Adrenal gland (tissue), 12 donors: Measurements from ENCODE around the gene CCNDBP1. TPM values are rescaled to one million over a fixed set of nuclear protein-coding genes. Genes with fewer than 3 reads are reported as not detected.
"Not testable (repeated sequence)": the region's sequence is repeated elsewhere in the genome, so short reads cannot be mapped to it uniquely, and the experiment has no call there.

Experiments used
- DNase-seq, 7 donors: peaks; one replicate each; pipeline ENCODE4 v3.0.0-alpha.2; 2019 to 2020
- H3K27ac ChIP-seq, 5 donors: fragments of 200-600 bp; sonication (generic) in 4 of 5; 1 replicate in 3 of 5; 2 replicates in 2 of 5; pipeline versions ENCODE4 v1.5.1 to v1.8.0; 2016 to 2020; ENCODE audit warnings: mild to moderate bottlenecking in 1 of 5
- H3K27me3 ChIP-seq: fragments of 200-600 bp; 2 replicates; pipeline ENCODE4 v1.8.0; 2021
- H3K36me3 ChIP-seq, 2 donors: fragments of 200-600 bp; replicated peaks in 1 of 2; 1 replicate in 1 of 2; 2 replicates in 1 of 2; pipeline versions ENCODE4 v1.5.1 to v1.8.0; 2018 to 2022
- H3K4me1 ChIP-seq, 2 donors: fragments of 200-600 bp; replicated peaks in 1 of 2; 1 replicate in 1 of 2; 2 replicates in 1 of 2; pipeline versions ENCODE4 v1.5.1 to v1.8.0; 2018 to 2021
- H3K4me3 ChIP-seq, 4 donors: fragments of 200-600 bp; sonication (generic) in 3 of 4; one replicate each; pipeline ENCODE4 v1.5.1; 2016 to 2018
- H3K9me3 ChIP-seq, 3 donors: fragments of 200-600 bp; sonication (generic) in 1 of 3; replicated peaks in 1 of 3; 1 replicate in 2 of 3; 2 replicates in 1 of 3; pipeline versions ENCODE4 v1.5.1 to v1.8.0; 2016 to 2021
- CTCF ChIP-seq, 6 experiments: fragments of 450-650 bp in 4 of 6; fragments of 200-600 bp in 2 of 6; sonication (generic) in 1 of 6; IDR thresholded peaks; 1 replicate in 5 of 6; 2 replicates in 1 of 6; pipeline versions ENCODE4 v1.5.1 to v1.8.0; 2016 to 2021; ENCODE audit warnings: antibody characterized with exemption in 6 of 6, mild to moderate bottlenecking in 2 of 6, moderate library complexity in 1 of 6
- POLR2A ChIP-seq, 2 donors: fragments of 450-650 bp; IDR thresholded peaks; one replicate each; pipeline ENCODE4 v1.6.1; 2017; ENCODE audit warnings: antibody characterized with exemption in 2 of 2, mild to moderate bottlenecking in 2 of 2, moderate library complexity in 1 of 2
- WGBS, 4 donors: extraction: QIAGEN DNeasy Blood & Tissue Kit in 2 of 4; methylation state at CpG; one replicate each; pipeline versions ENCODE4 v1.1.5 to v1.1.7; 2013 to 2017; 5-methylcytosine and 5-hydroxymethylcytosine counted together
- intact Hi-C, 2 donors: fragments of 100-400 bp; cut with DNase I; formaldehyde crosslinking; loops; one replicate each; pipeline versions ENCODE4 v1.14.1 to v1.15.0; 2022 to 2023
- polyA plus RNA-seq, 3 donors: library from polyadenylated mRNA; stranded (reverse); fragments of 200-250 nt in 2 of 3; fragments of 350-450 nt in 1 of 3; fragmentation: Illumina TruSeq in 1 of 3; extraction: RNeasy Lipid Tissue Mini Kit (QIAGEN cat#74804) in 1 of 3; gene quantifications; one replicate each; pipeline ENCODE4 v1.2.3, GENCODE V29; 2013 to 2014
- total RNA-seq, 9 donors: library from RNA; depleted of rRNA in 4 of 9; stranded (reverse); fragments of >200 nt in 4 of 9; fragments of 120-200 nt in 1 of 9; fragmentation: NEBNext Ultra II Directional in 1 of 9; extraction: Animal tissue kit (Norgen Biotek cat#: 25700) in 1 of 9; gene quantifications; one replicate each; pipeline versions ENCODE4 v1.1.0 to v1.2.4, GENCODE V29; 2013 to 2023
- donor health status: healthy with polysubstance abuse.
- donor health status: Bipolar disorder and iron deficiency.
- donor health status: DM: yes; HTN: yes; CAD: no.
- donor health status: DM: no; HTN: no; CAD: no.
- donor health status: DM: no; HTN: no; CAD: no.
- donor health status: DM: yes; HTN: yes; CAD: no.

Gene CCNDBP1
- total and polyA plus RNA-seq, 12 donors, result 34.1 to 160 (median 89.8) TPM

GRCh38 chr15:43193710-43194109 lies 8.5 kb downstream of the CCNDBP1 start:
- no peak overlapping the region for H3K4me3 ChIP-seq
- WGBS, 4 donors, result 89 to 96% (median 94%) methylated on average over 2 of the region's 2 CpGs
- H3K36me3 ChIP-seq, result peaks cover 0 to 75% of the 10 kb centered on the region in 2 donors
- H3K27me3 ChIP-seq, result no peaks in the 10 kb centered on the region
- intact Hi-C loops, result no loop called here
- no peak overlapping the region for H3K27ac ChIP-seq
- TF ChIP-seq CTCF (IDR thresholded peaks at IDR 0.05) (no peak), POLR2A (IDR thresholded peaks at IDR 0.05) (no peak)
- H3K9me3 ChIP-seq, result no peaks in the 10 kb centered on the region
- H3K4me1 ChIP-seq, result peaks cover 0 to 6% of the 10 kb centered on the region in 2 donors
- no peak for DNase-seq

GRCh38 chr15:43194795-43195194 lies 9.6 kb downstream of the CCNDBP1 start:
- Histone ChIP-seq H3K36me3 (peaks cover 0 to 69% of the 10 kb centered on the region in 2 donors), H3K27ac (no peak overlapping the region), H3K9me3 (no peaks in the 10 kb centered on the region), H3K4me3 (no peak overlapping the region), H3K4me1 (peaks cover 0 to 4% of the 10 kb centered on the region in 2 donors), H3K27me3 (no peaks in the 10 kb centered on the region)
- WGBS, 4 donors, result 78 to 92% (median 87%) methylated on average over 2 of the region's 2 CpGs
- intact Hi-C loops, result no loop called here
- no peak for TF ChIP-seq CTCF (IDR thresholded peaks at IDR 0.05)
- no peak for DNase-seq

- no peak overlapping the region for H3K4me3 ChIP-seq
These were observed 11.8 kb downstream of the CCNDBP1 start for GRCh38 chr15:43196760-43197548.

GRCh38 chr15:43197773-43198172 lies 12.6 kb downstream of the CCNDBP1 start:
- not testable (repeated sequence) for H3K4me3 ChIP-seq
- 85 to 92% (median 87%) methylated on average over 3 of the region's 3 CpGs for WGBS, 4 donors

More at GRCh38 chr15:43196760-43197548, 11.8 kb downstream of the CCNDBP1 start:
- H3K9me3 ChIP-seq, result no peaks in the 10 kb centered on the region
- H3K36me3 ChIP-seq, result peaks cover 0 to 48% of the 10 kb centered on the region in 2 donors
- H3K4me1 ChIP-seq, result no peaks in the 10 kb centered on the region
- H3K27ac ChIP-seq, result no peak overlapping the region
- DNase-seq, result no peak
- 88 to 94% (median 92%) methylated on average over 10 of the region's 10 CpGs for WGBS, 4 donors
- intact Hi-C loops, result no loop called here
- no peak for TF ChIP-seq CTCF (IDR thresholded peaks at IDR 0.05)
- TF ChIP-seq POLR2A (IDR thresholded peaks at IDR 0.05), result no peak
- no peaks in the 10 kb centered on the region for H3K27me3 ChIP-seq

GRCh38 chr15:43198556-43198955 lies 13.4 kb downstream of the CCNDBP1 start:
- H3K36me3 ChIP-seq, result peaks cover 0 to 32% of the 10 kb centered on the region in 2 donors
- 92 to 99% (median 95%) methylated on average over 2 to 4 of the region's 4 CpGs for WGBS, 4 donors
- H3K9me3 ChIP-seq, intact Hi-C loops, H3K4me1 ChIP-seq, H3K4me3 ChIP-seq, H3K27me3 ChIP-seq, DNase-seq, H3K27ac ChIP-seq: not testable (repeated sequence)

More at GRCh38 chr15:43197773-43198172, 12.6 kb downstream of the CCNDBP1 start:
- intact Hi-C loops, H3K27ac ChIP-seq, H3K4me1 ChIP-seq, H3K27me3 ChIP-seq, H3K9me3 ChIP-seq, DNase-seq: not testable (repeated sequence)
- H3K36me3 ChIP-seq, result peaks cover 0 to 40% of the 10 kb centered on the region in 2 donors
